ENCODE data around the gene ZNF616.
"Not testable (repeated sequence)": the region's sequence is repeated elsewhere in the genome, so short reads cannot be mapped to it uniquely, and the experiment has no call there.

Gene ZNF616

GRCh38 chr19:52114691-52115090 is 25.0 kb downstream of the ZNF616 start:
- Histone ChIP-seq H3K27ac (no peak overlapping the region), H3K4me1 (no peaks in the 10 kb centered on the region), H3K9me3 (peaks cover 99% of the 10 kb centered on the region), H3K4me3 (peak overlapping the region; percentile 31; the same call in 1 of the 2 replicates), H3K4me2 (no peak overlapping the region), H3K9ac (no peak overlapping the region), H3K27me3 (no peaks in the 10 kb centered on the region), H3K36me3 (peaks cover 78% of the 10 kb centered on the region), H4K20me1 (no peaks in the 10 kb centered on the region)
- TF ChIP-seq Cebpa-rat (IDR thresholded peaks at IDR 0.05) = no peak

GRCh38 chr19:52112624-52113023 is 27.1 kb downstream of the ZNF616 start:
- H4K20me1 ChIP-seq = no peaks in the 10 kb centered on the region
- no peak overlapping the region for H3K4me3 ChIP-seq
- peaks cover 99% of the 10 kb centered on the region for H3K9me3 ChIP-seq
- H3K4me1 ChIP-seq = no peaks in the 10 kb centered on the region
- no peak overlapping the region for H3K27ac ChIP-seq
- H3K9ac ChIP-seq = no peak overlapping the region
- no peak overlapping the region for H3K4me2 ChIP-seq
- H3K27me3 ChIP-seq = no peaks in the 10 kb centered on the region
- H3K36me3 ChIP-seq = peaks cover 57% of the 10 kb centered on the region
- no peak for TF ChIP-seq Cebpa-rat (IDR thresholded peaks at IDR 0.05)

- H3K4me1 ChIP-seq = no peaks in the 10 kb centered on the region
- H3K9me3 ChIP-seq = peaks cover 100% of the 10 kb centered on the region
- H3K9ac ChIP-seq = no peak overlapping the region
- no peaks in the 10 kb centered on the region for H3K27me3 ChIP-seq
- H3K36me3 ChIP-seq = peaks cover 40% of the 10 kb centered on the region
- TF ChIP-seq Cebpa-rat (IDR thresholded peaks at IDR 0.05) = no peak
- no peaks in the 10 kb centered on the region for H4K20me1 ChIP-seq
- H3K27ac ChIP-seq = no peak overlapping the region
- no peak overlapping the region for H3K4me3 ChIP-seq
- H3K4me2 ChIP-seq = no peak overlapping the region
Observed at GRCh38 chr19:52110780-52111179, 29.0 kb downstream of the ZNF616 start.

GRCh38 chr19:52102782-52103181 is 37.0 kb downstream of the ZNF616 start:
- Histone ChIP-seq H3K36me3 (no peaks in the 10 kb centered on the region), H3K9ac (no peak overlapping the region), H3K4me1 (no peaks in the 10 kb centered on the region), H3K27ac (no peak overlapping the region), H3K27me3 (no peaks in the 10 kb centered on the region), H4K20me1 (no peaks in the 10 kb centered on the region), H3K4me2 (no peak overlapping the region), H3K9me3 (peaks cover 99% of the 10 kb centered on the region), H3K4me3 (no peak overlapping the region)
- no peak for TF ChIP-seq Cebpa-rat (IDR thresholded peaks at IDR 0.05)

GRCh38 chr19:52101866-52102562 is 37.7 kb downstream of the ZNF616 start:
- Histone ChIP-seq H3K4me1 (no peaks in the 10 kb centered on the region), H3K27me3 (no peaks in the 10 kb centered on the region), H3K4me3 (no peak overlapping the region), H4K20me1 (no peaks in the 10 kb centered on the region), H3K27ac (no peak overlapping the region), H3K9me3 (peaks cover 99% of the 10 kb centered on the region), H3K9ac (no peak overlapping the region), H3K36me3 (no peaks in the 10 kb centered on the region), H3K4me2 (no peak overlapping the region)
- TF ChIP-seq Cebpa-rat (IDR thresholded peaks at IDR 0.05) = no peak

GRCh38 chr19:52099497-52100138 is 40.1 kb downstream of the ZNF616 start:
- Histone ChIP-seq H3K4me1 (no peaks in the 10 kb centered on the region), H3K27me3 (no peaks in the 10 kb centered on the region), H3K36me3 (no peaks in the 10 kb centered on the region), H3K4me2 (no peak overlapping the region), H3K9ac (no peak overlapping the region), H3K27ac (no peak overlapping the region), H3K9me3 (peaks cover 99% of the 10 kb centered on the region), H4K20me1 (no peaks in the 10 kb centered on the region), H3K4me3 (no peak overlapping the region)
- no peak for TF ChIP-seq Cebpa-rat (IDR thresholded peaks at IDR 0.05)

GRCh38 chr19:52096416-52096815 is 43.3 kb downstream of the ZNF616 start:
- H3K27me3 ChIP-seq, H3K9ac ChIP-seq, H3K27ac ChIP-seq, H3K4me1 ChIP-seq, H3K4me2 ChIP-seq, H4K20me1 ChIP-seq: not testable (repeated sequence)
- Histone ChIP-seq H3K4me3 (0 out of 2 replicates have a peak overlapping the region, but pooled peaks have one; percentile 74), H3K36me3 (peaks cover 21% of the 10 kb centered on the region), H3K9me3 (peaks cover 98% of the 10 kb centered on the region)

- Histone ChIP-seq H3K9ac (peak within 1 kb of the TSS; percentile 83), H3K4me3 (peak within 1 kb of the TSS; percentile 74), H3K4me1 (no peaks in the 10 kb centered on the region), H3K36me3 (peaks cover 31% of the 10 kb centered on the region), H3K4me2 (peak within 1 kb of the TSS; percentile 64), H3K9me3 (peaks cover 99% of the 10 kb centered on the region), H3K27ac (peak within 1 kb of the TSS; percentile 80), H3K27me3 (no peaks in the 10 kb centered on the region), H4K20me1 (no peaks in the 10 kb centered on the region)
- no peak for TF ChIP-seq Cebpa-rat (IDR thresholded peaks at IDR 0.05)
Observed at GRCh38 chr19:52095172-52096014, 44.3 kb downstream of the ZNF616 start, which contains the start of gene ZNF841. TSS of gene ZNF841 (minus strand) at chr19:52095765. CDS start at chr19:52084801, 10,964 bp downstream.

GRCh38 chr19:52094526-52095130 is 45.1 kb downstream of the ZNF616 start:
- Histone ChIP-seq H4K20me1 (no peaks in the 10 kb centered on the region), H3K36me3 (peaks cover 39% of the 10 kb centered on the region), H3K27me3 (no peaks in the 10 kb centered on the region), H3K4me3 (peak overlapping the region; percentile 74), H3K4me2 (peak overlapping the region; percentile 64), H3K4me1 (no peaks in the 10 kb centered on the region), H3K27ac (peak overlapping the region; percentile 80), H3K9ac (peak overlapping the region; percentile 83), H3K9me3 (peaks cover 99% of the 10 kb centered on the region)
- no peak for TF ChIP-seq Cebpa-rat (IDR thresholded peaks at IDR 0.05)

All from BLaER1 (cell line).